Suprapubic skin (tissue), 4 donors: ENCODE measurements around the gene NRG3. TPM values are rescaled to one million over a fixed set of nuclear protein-coding genes. Genes with fewer than 3 reads are reported as not detected.

ENCODE experiments used
- DNase-seq, 2 donors: peaks; one replicate each; pipeline ENCODE4 v3.0.0-alpha.2; 2019; ENCODE audit warnings: low spot score in 2 of 2
- H3K27ac ChIP-seq: fragments of 200-600 bp; sonication (generic); one replicate; pipeline ENCODE4 v1.5.1; 2019
- H3K27me3 ChIP-seq: fragments of 200-600 bp; sonication (generic); one replicate; pipeline ENCODE4 v1.5.1; 2019
- H3K36me3 ChIP-seq: fragments of 200-600 bp; sonication (generic); one replicate; pipeline ENCODE4 v1.5.1; 2019
- H3K4me1 ChIP-seq: fragments of 200-600 bp; sonication (generic); one replicate; pipeline ENCODE4 v1.5.1; 2019
- H3K4me3 ChIP-seq: fragments of 200-600 bp; sonication (generic); one replicate; pipeline ENCODE4 v1.5.1; 2019; ENCODE audit warnings: mild to moderate bottlenecking
- H3K9me3 ChIP-seq: fragments of 200-600 bp; sonication (generic); one replicate; pipeline ENCODE4 v1.5.1; 2019
- EP300 ChIP-seq: sonication (generic); formaldehyde crosslinking; IDR thresholded peaks from one replicate; pipeline ENCODE4 v1.6.1; 2017; ENCODE audit warnings: antibody characterized with exemption
- POLR2A ChIP-seq, 2 donors: fragments of 450-650 bp; IDR thresholded peaks; one replicate each; pipeline ENCODE4 v1.6.1; 2017; ENCODE audit warnings: antibody characterized with exemption in 2 of 2, mild to moderate bottlenecking in 2 of 2, moderate library complexity in 2 of 2
- POLR2AphosphoS5 ChIP-seq, 3 donors: sonication (generic); formaldehyde crosslinking; IDR thresholded peaks; one replicate each; pipeline ENCODE4 v1.6.1; 2017; ENCODE audit warnings: antibody characterized with exemption in 3 of 3
- WGBS: methylation state at CpG from one replicate; pipeline ENCODE4 v1.1.5; 2018; 5-methylcytosine and 5-hydroxymethylcytosine counted together
- total RNA-seq, 4 donors: library from RNA; depleted of rRNA; stranded (reverse); fragments of >200 nt; gene quantifications; one replicate each; pipeline ENCODE4 v1.1.0, GENCODE V29; 2016
- TF ChIP-seq, protein P1 (sequence below), 2 donors: fragments of 200-600 bp in 1 of 2; fragments of 450-650 bp in 1 of 2; sonication (generic) in 1 of 2; IDR thresholded peaks; one replicate each; pipeline ENCODE4 v1.5.1; 2016 to 2019; ENCODE audit warnings: antibody characterized with exemption in 2 of 2, mild to moderate bottlenecking in 1 of 2, moderate library complexity in 1 of 2

Gene NRG3
- total RNA-seq, 4 donors from 2014 or later: 0.65 to 3.5 (median 1.3) TPM

DNA sequence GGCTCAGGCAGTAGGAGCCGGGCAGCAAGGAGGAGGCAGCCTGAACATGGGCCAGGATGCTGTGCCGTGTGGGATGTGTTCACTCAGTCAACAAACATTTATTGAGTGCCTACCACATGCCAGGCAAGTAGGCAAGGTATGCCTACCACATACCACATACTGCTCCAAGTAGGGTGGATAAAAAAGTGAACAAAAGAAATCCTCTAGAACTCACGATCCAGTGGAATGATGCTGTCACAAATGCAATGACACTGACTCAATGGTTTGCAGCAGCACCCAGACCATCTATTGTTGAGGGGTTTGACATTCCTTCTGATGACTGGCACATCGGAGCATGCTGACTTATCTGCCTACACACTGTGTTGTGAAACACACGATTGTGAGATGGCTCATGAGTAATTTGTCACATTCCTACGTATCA is 413.5 kb downstream of the NRG3 start:
- 92% methylated on average over 6 of the region's 6 CpGs for WGBS
- no peak overlapping the region for H3K4me3 ChIP-seq
- DNase-seq: no peak
- H3K36me3 ChIP-seq: no peaks in the 10 kb centered on the region
- TF ChIP-seq POLR2AphosphoS5 (IDR thresholded peaks at IDR 0.05) (no peak), POLR2A (IDR thresholded peaks at IDR 0.05) (no peak), EP300 (no peak)
- TF ChIP-seq, protein P1, sequence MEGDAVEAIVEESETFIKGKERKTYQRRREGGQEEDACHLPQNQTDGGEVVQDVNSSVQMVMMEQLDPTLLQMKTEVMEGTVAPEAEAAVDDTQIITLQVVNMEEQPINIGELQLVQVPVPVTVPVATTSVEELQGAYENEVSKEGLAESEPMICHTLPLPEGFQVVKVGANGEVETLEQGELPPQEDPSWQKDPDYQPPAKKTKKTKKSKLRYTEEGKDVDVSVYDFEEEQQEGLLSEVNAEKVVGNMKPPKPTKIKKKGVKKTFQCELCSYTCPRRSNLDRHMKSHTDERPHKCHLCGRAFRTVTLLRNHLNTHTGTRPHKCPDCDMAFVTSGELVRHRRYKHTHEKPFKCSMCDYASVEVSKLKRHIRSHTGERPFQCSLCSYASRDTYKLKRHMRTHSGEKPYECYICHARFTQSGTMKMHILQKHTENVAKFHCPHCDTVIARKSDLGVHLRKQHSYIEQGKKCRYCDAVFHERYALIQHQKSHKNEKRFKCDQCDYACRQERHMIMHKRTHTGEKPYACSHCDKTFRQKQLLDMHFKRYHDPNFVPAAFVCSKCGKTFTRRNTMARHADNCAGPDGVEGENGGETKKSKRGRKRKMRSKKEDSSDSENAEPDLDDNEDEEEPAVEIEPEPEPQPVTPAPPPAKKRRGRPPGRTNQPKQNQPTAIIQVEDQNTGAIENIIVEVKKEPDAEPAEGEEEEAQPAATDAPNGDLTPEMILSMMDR (IDR thresholded peaks at IDR 0.05): no peak
- H3K27ac ChIP-seq: no peak overlapping the region
- no peaks in the 10 kb centered on the region for H3K4me1 ChIP-seq
- no peaks in the 10 kb centered on the region for H3K9me3 ChIP-seq
- no peaks in the 10 kb centered on the region for H3K27me3 ChIP-seq

DNA sequence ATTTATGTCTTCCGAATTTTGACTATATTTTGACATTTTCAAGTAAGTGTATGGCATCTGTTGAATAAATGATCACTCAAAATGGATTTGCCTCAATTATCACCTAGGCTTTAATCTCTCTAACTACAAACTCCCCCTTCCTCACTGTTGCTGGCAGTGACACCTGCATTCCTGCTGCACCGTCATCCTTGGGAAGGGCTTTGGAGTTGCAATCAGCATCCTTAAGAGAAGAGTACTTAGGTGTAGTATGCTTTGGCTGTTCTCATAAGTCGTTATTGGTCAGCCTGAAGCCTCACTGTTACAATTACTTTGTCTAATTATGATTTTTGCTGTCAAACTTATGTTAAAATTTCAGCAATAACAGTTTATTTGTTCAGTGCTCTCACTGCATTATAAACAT is 415.0 kb downstream of the NRG3 start:
- 80% methylated on average over 3 of the region's 3 CpGs for WGBS
- Histone ChIP-seq H3K4me3 (no peak overlapping the region), H3K27ac (no peak overlapping the region), H3K36me3 (no peaks in the 10 kb centered on the region), H3K4me1 (no peaks in the 10 kb centered on the region), H3K9me3 (no peaks in the 10 kb centered on the region), H3K27me3 (no peaks in the 10 kb centered on the region)
- TF ChIP-seq EP300: no peak
- no peak for TF ChIP-seq POLR2AphosphoS5 (IDR thresholded peaks at IDR 0.05)
- TF ChIP-seq, protein P1 (IDR thresholded peaks at IDR 0.05): no peak
- no peak for TF ChIP-seq POLR2A (IDR thresholded peaks at IDR 0.05)
- DNase-seq: no peak

DNA sequence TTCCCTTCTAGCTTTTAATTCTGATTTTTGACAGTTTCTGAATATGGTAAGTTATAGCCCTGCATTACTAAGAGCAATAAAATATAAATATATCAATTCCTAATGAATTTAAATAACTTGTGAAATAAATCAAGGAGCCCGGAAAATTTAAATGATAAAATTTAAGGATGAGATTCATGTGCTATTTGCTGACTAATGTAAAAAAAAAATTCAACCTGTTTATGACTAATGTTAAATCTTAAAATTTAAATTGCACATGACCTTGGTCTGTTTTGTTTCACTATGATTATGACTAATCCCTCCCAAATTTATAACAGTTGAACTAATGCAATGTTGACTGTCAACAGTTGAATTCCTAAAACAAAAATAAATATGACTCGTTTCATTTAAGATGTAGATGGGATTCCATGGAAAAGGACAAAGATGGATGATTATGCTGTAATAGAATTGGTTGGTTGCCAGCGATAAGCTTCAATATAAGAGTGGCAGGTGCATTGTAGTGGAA is 419.9 kb downstream of the NRG3 start:
- TF ChIP-seq, protein P1 (IDR thresholded peaks at IDR 0.05): no peak
- TF ChIP-seq POLR2A (IDR thresholded peaks at IDR 0.05) (no peak), EP300 (no peak), POLR2AphosphoS5 (IDR thresholded peaks at IDR 0.05) (no peak)
- H3K27ac ChIP-seq: no peak overlapping the region

DNA sequence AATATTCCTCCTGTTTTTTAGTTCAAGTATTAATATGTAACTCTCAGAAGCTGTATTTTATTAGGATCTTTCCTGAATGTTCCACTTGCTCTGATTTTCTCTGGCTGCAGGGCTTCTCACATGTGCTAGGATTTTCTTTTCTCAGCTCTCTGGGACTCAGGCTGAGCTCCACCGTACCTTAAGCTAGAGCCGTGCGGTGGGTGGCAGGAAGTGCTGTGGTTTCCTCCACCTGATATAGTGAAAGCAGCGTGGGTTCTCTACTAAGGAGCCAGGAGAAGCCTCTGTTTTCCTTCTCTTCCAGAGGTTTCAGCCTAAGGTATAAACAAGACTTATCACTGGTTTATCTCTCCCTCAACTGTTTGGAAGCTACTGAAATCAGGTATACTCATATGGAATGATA is 433.6 kb downstream of the NRG3 start:
- no peak overlapping the region for H3K4me3 ChIP-seq
- DNase-seq: no peak
- WGBS: 63% methylated on average over 4 of the region's 4 CpGs
- no peaks in the 10 kb centered on the region for H3K9me3 ChIP-seq
- TF ChIP-seq, protein P1 (IDR thresholded peaks at IDR 0.05): no peak
- no peak for TF ChIP-seq POLR2AphosphoS5 (IDR thresholded peaks at IDR 0.05)
- no peak for TF ChIP-seq EP300
- TF ChIP-seq POLR2A (IDR thresholded peaks at IDR 0.05): no peak
- H3K36me3 ChIP-seq: no peaks in the 10 kb centered on the region
- H3K4me1 ChIP-seq: no peaks in the 10 kb centered on the region
- no peak overlapping the region for H3K27ac ChIP-seq
- H3K27me3 ChIP-seq: no peaks in the 10 kb centered on the region

More for the DNA sequence above, 419.9 kb downstream of the NRG3 start:
- no peak for DNase-seq
- Histone ChIP-seq H3K4me1 (no peaks in the 10 kb centered on the region), H3K36me3 (no peaks in the 10 kb centered on the region), H3K27me3 (no peaks in the 10 kb centered on the region), H3K9me3 (no peaks in the 10 kb centered on the region), H3K4me3 (no peak overlapping the region)
- 66% methylated on average over 3 of the region's 3 CpGs for WGBS

DNA sequence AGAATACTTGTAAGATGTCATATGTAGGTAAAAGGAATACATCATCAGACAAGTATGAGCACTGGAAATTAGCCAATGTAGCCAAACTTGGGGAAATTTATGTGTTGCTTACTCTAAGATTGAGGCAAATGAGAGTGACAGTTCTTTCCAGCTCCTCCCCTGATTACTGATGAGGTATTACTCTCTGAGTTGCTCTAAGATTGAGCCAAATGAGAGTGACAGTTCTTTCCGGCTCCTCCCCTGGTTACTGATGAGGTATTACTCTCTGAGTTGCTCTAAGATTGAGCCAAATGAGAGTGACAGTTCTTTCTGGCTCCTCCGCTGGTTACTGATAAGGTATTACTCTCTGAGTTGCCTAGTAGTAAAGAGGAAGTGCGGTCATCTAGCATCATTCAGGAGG is 435.8 kb downstream of the NRG3 start:
- no peak for DNase-seq
- no peak overlapping the region for H3K4me3 ChIP-seq
- no peaks in the 10 kb centered on the region for H3K36me3 ChIP-seq
- no peaks in the 10 kb centered on the region for H3K9me3 ChIP-seq
- no peaks in the 10 kb centered on the region for H3K27me3 ChIP-seq
- no peak overlapping the region for H3K27ac ChIP-seq
- WGBS: 74% methylated on average over 3 of the region's 3 CpGs
- H3K4me1 ChIP-seq: no peaks in the 10 kb centered on the region
- TF ChIP-seq POLR2AphosphoS5 (IDR thresholded peaks at IDR 0.05): no peak

DNA sequence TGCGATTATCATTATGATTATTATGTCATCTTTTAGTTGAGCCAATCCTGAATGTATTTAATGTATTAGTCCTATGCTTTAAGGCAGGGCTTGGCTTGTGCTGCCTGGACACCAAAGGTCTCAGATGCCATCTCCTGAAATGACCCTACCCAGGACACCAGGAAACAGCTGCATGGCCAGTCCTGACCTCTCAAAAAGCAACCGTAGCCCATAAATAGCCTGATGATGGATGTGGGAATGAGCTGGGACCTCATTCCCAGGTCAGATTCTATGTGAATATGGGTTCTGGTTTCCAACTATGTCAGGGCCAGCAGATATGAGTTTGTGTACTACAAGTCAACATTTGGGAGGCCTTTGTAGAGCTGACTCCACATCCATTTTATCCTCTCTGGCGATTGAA is 438.4 kb downstream of the NRG3 start:
- no peaks in the 10 kb centered on the region for H3K27me3 ChIP-seq
- no peak for DNase-seq
- H3K4me1 ChIP-seq: no peaks in the 10 kb centered on the region
- TF ChIP-seq POLR2A (IDR thresholded peaks at IDR 0.05): no peak
- TF ChIP-seq, protein P1 (IDR thresholded peaks at IDR 0.05): no peak
- no peak for TF ChIP-seq POLR2AphosphoS5 (IDR thresholded peaks at IDR 0.05)
- no peak for TF ChIP-seq EP300
- no peaks in the 10 kb centered on the region for H3K9me3 ChIP-seq
- no peak overlapping the region for H3K27ac ChIP-seq
- H3K4me3 ChIP-seq: no peak overlapping the region
- 78% methylated on average over 3 of the region's 3 CpGs for WGBS
- H3K36me3 ChIP-seq: no peaks in the 10 kb centered on the region
